Fibroblast of upper back skin (primary cell): ENCODE data around the gene AKIRIN1.
A peak's percentile ranks its signal among the peaks of the same experiment; 100 is the strongest.
"Not testable (repeated sequence)": the region's sequence is repeated elsewhere in the genome, so short reads cannot be mapped to it uniquely, and the experiment has no call there.

ENCODE experiments used
- DNase-seq: peaks from one replicate; pipeline ENCODE4 v3.0.0-alpha.2; 2013

AKIRIN1 gene

GRCh38 chr1:39046613-39047210, 55.6 kb downstream of the AKIRIN1 start:
- DNase-seq = no peak

- DNase-seq = peak; percentile 83
Measured at GRCh38 chr1:39047374-39048229, 56.5 kb downstream of the AKIRIN1 start.

- DNase-seq = no peak
Measured at GRCh38 chr1:39048745-39049370, 57.8 kb downstream of the AKIRIN1 start.

- DNase-seq = no peak
Measured at GRCh38 chr1:39050001-39050400, 58.9 kb downstream of the AKIRIN1 start.

GRCh38 chr1:39051193-39051850, 60.2 kb downstream of the AKIRIN1 start:
- not testable (repeated sequence) for DNase-seq

- DNase-seq = peak; percentile 7
Measured at GRCh38 chr1:39051956-39052355, 60.9 kb downstream of the AKIRIN1 start.

- DNase-seq = not testable (repeated sequence)
Measured at GRCh38 chr1:39055213-39055710, 64.2 kb downstream of the AKIRIN1 start.
